Embryonic facial prominence (tissue), 1 donor: ENCODE data around the gene ADPRS.

Experiments used
- DNase-seq: peaks from one replicate; pipeline ENCODE4 v3.0.0-alpha.2; 2016; ENCODE audit errors: extremely low spot score

ADPRS gene

DNA sequence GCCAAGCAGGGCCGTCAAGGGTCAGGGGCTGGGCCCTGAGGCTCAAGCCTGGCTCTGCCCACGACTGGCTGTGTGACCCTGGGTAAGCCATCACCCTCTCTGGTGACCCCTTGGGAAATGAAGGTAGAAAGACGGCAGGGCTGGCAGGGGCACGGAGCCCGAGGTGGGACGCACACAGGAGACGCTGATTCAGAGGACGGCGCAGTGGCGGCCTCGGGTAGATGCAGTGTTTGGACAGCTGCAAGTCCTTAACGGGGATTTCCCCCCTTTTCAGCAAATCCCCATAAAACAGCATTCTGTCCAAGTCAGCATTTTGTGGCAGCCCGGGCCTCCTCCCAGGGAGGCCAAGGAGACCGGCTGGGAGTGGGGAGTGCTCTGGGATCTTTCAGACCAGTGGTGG lies 19.6 kb downstream of the ADPRS start:
- no peak for DNase-seq

DNA sequence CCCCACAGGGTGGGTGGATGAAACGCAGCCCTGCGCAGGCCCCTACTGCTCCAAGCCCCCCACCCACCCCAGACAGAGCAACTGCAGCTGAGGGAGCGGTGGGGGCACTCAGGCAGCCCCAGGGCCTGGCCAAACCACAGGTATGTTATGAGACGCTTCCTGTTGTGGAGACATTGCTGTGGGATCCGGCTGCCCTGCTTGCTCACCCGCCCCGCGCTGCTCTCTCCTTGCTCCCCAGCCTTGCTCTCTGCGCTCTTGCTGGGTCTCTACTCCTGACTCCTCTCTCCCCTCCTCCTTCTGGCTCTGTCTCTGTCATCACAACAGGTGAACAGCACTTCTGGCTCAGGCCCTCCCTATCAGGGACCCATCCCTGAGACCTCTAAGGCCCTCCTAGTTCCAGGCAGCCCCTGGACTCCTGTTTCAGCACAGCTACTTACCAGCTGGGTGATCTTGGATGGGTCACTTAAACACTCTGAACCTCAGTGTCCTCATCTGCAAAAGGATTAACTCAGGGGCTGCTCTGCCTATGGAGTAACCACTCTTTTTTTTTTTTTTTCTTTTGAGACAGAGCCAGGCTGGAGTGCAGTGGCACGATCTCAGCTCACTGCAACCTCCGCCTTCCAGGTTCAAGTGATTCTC lies 20.5 kb downstream of the ADPRS start:
- DNase-seq: peak; percentile 65

DNA sequence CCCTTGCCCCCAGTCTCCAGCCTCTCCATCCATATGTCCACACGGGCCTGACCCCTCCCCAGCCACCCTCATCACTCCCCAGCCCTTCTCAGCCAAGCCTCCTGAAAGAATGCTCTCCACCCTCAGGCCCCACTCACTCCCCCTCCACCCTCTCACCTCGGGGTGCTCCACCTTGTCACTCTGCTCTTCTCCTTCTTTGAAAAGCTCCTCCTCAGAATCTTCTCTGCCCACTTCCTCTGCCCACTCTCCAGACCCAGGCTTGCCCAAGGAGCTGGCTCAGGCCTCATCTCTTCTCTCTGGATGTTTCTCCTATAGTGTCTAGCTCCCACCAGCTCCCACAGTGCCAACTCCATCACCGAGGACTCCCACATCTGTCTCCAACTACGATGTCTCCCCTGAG lies 22.5 kb downstream of the ADPRS start:
- no peak for DNase-seq

DNA sequence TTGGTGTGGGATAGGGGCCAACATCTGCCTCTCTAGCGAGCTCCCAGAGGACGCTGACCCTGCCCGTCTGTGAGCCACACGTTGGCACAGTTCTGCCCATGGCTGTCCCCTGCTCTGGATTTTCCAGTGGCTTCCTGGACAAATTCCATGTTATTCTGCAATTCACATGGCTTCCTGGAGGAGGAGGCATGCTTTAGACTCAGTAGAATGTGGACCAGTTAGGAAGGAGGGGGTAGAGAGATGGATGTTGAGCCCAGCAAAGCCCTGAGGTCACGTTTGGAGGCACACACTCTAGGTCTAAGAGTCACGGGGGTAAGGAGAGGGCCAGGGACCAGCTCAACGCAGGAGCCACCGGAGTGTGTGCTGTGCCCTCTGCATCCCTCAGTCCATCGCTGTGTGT lies 24.1 kb downstream of the ADPRS start:
- no peak for DNase-seq

DNA sequence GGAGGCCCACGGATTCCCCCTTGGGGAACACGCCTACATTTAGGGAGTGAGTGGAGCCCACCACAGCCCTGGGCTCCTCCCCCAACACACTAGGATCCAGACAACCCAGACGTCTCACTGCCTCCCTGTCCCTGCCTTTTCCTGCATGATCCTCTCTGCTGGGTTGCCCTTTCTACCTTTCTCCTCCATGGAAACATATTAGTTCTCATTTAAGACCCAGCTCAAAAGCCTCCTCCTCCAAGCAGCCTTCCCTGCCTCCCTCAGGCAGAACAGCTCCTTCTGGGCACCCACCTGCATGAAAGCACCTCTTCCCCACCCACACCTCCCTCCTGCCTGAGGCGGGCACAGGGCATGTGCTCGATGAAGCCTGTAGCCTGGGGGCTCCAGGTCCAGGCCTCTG lies 25.7 kb downstream of the ADPRS start:
- DNase-seq: no peak

DNA sequence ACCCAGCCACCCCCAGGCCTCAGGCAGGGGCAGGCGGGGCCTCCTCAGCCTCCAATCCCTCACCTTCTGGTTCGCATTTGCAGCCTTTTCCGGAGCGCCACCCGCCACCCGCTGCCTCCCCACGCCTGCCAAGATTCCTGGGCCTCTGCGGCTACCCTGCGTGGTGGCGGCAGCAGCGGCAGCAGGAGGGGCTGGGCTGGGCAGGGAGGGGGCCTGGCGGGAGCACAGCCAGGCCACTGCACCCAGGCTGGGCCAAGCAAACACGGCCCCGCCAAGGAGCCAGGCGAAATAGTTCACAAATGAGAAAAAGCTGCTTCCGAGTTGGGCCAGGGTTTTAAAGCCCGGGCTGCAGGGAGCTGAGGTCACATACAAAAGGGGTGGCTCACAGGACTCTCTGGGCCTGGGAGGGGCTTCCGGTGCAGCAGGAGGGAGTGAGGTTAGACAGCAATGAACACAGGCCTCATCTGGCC lies 26.5 kb downstream of the ADPRS start:
- no peak for DNase-seq

DNA sequence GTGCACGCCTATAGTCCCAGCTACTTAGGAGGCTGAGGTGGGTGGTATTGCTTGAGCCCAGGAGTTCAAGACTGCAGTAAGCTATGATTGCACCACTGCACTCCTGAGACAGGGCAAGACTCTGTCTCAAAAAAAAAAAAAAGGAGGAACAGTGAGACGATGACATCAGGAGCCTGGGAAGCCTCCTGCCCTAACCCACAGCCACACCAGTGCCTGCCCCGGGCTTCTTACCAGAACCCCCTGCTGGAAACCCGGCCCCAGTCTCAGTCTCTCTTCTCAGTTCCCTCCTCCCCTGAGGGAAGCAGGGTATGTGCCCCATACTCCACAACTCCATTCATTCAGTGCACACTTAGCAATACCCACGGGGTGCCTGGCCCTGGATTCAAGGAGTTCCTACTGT lies 27.2 kb downstream of the ADPRS start:
- no peak for DNase-seq

DNA sequence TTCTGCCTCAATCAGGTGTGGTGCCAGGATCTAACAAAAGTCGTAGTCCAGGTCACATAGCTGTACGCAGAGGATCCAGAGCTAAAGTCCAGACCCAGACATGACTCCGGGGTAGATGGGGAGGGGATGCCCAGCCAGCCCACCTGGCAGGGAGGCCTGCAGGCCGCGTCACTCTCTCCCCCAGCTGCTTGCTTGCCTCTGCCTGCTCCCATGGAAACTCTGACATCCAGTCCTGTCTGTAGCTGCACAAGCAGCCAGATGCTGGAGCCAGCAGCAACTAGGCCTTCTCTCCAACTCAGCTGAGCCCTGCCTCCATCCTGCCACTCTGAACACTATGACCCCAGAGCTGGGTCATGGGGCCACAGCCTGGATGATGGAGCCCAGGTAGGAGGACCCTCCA lies 28.2 kb downstream of the ADPRS start:
- no peak for DNase-seq

DNA sequence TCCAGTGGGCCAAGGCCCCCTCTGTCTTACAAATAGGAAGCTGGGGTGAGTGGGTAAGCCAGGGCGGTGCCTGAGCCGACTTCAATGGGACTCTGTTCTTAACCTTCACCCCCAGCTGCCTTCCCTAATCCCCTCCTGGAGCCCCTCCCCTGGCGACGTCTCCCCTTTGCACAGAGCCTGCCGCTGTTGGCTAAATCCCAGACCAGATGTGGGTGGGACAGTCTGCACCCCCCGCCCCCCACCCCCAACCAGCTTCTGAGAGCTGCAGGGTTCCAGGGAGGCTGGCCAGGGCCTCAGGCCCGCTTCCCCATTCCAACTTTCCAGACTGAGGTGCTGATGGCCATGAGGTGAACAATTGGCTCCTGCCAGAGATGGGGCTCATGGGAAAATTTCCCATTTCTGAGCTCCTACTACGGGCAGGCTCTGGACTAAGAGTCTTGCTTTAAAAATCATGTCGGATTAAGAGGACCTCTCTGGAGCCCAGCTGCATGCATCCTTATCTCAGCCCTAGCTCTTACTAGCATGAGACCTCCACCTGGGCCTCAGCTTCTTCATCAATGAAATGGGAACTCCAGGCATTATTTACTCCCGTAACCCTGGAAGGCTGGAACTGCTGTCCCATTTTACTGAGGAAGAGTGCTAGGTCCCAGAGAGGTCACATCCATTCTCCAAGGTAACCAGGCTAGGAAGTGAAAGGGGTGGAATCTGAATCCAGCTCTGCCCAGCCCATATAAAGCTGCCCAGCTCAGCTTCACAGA lies 29.9 kb downstream of the ADPRS start:
- DNase-seq: no peak

DNA sequence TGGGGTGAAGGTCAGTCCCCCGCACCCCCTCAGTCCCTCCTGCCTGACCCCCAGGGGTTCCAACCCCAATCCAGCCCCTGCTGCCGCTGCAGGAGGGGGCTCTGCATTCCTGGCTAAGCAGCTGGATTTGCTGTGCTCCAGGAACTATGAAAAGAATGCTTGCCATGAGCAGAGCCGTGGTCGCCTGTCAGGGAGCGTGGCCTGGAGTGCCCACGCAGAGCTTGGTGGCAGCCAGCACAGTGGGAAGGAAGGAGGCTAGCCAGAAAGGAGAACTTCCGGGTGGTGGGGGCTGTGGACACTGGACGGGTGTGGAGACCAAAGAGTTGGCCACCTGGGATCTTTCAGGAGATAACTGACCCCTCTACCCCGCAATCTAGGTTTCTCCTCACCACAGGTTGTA lies 30.8 kb downstream of the ADPRS start:
- no peak for DNase-seq

DNA sequence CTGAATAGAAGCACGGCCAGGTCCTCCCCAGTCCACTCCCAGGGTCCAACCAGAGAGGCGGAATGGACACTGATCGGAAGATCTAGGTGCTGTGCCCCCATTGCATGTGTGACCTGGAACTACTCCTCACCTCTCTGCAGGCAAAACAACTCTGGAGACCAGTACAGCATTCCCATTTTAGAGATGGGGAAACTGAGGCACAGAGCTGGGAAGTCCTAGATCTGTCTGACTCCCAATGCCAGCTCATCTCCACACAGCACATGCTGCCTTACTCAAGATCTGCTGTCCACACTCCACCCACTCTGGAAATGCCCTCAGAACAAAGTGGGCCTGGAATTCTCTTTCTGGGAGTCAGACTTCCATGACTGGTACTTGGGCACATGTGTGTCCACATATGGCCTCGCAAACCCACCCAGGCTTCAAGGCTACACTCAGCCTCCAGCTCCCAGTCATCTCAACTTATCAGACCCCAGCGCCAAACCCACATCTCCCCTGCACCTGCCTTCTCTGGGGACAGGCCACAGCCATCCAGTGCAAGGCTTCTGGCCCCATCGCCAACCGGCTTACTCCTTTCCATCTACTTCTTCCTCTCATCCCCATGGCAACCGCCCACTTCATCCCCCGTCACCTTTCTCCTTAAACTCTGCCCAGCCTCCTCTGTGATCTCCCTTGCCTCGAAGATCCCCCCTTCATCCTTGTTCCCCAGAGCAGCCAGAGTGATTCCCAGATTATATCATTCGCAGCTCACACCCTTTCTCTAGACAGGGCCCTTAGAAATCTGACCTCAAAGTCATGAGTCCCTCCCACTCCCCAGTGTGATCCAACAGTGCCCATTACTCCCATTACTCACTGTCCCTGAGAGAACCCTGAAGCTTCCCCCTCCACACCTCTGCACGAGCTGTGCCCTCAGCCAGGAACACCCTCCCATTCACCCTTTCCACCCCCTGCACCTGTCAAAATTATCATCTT lies 33.7 kb downstream of the ADPRS start:
- no peak for DNase-seq

DNA sequence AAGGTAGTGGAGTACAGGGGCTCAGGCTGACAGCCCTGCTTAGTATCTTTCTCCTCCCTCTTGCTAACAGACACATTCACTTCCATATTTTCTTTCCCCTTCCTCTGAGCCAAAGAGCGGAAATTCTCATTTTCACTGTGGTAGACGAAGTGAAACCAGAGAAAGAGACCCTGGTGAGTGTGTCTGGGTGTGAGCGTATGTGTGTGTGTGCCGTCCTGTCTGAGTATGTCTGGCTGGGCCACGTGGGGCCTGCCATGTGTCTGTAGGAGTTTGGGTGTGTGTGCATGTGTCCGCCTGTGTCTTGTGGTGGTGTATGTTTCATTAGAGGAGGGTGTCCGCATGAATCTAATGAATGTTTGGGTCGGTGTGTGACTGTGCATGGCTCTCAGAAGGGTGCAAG lies 34.7 kb downstream of the ADPRS start:
- no peak for DNase-seq

DNA sequence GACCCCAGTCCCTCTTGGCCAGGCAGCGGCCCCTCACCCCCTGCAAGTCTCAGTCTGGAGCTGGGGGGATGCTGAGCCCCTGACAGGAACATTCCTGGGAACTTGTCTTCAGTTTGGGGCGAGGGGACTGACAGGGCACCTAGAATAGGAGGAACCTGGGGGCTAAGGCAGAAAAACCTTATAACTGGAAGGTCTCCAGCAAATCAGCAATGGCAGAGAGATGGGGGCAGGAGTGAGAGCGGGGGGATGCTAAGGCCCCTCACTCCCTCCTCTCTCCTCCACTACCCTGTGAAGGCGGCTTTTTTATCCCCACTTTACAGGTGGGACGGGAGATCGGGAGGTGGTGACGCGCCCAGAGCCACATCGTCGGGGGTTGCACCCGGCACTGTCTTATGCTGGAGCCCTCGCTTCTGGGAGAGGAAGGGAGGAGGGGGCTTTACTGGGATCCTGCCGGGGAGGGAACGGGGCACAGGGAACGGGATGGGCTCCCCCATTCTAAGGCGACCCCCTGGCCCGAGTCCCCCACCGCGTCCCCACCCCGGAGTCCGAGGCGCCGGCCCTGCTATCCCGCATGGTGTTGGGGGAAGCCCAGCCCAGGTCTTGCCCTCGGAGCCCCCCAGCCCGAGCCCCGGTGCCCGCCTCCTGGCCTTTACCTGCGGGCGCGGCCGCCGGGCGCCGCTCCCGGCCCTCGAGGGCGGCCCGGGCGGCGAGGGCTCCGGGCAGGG lies 35.9 kb downstream of the ADPRS start:
- DNase-seq: no peak

DNA sequence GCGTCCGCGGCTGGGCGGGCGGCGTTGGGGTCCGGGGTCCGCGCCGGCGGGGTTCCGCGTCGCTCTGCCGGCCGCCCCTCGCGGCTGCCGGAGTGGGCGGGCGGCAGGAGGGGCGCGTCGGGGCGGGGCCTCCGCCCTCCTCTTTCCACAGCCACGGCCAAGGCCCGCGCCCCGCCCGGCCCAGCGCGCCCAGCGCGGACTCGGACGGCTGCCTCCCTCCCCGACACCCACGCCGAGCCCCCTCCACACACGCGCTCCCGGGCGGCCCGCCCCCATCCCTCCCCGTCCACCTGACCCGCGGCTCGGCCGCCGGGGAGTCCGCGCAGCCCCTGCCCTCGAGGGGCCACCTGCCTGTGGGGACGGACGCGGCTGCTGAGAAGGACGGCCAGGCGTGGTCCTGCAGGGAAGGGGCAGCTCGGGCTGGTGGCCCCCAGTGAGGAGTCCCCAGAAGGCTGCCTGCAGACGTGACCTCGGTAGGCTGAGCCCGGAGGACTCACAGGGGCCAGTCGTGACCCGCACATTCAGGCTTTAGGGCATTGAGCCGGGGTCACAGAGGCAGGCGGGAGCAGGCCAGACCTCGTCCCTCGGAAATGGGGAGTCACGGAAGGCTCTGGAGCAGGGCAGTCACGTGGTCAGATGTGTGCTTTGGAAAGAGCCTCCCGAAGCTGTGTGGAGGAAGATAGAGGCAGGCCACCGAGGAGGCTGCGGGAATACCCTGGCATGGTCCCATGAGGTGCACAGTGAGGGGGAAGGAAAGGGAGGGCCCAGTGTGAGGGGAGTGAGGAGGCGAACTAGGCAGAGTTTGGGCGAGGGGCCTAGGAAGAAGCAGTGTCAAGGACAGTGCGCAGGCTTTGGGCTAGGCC lies 36.7 kb downstream of the ADPRS start, which contains the start of gene COL8A2:
Gene COL8A2, minus strand, starts transcription at position 94 of the 863 bp plus-strand sequence. CDS start 24,980 bp downstream, outside the sequence.
- no peak for DNase-seq

DNA sequence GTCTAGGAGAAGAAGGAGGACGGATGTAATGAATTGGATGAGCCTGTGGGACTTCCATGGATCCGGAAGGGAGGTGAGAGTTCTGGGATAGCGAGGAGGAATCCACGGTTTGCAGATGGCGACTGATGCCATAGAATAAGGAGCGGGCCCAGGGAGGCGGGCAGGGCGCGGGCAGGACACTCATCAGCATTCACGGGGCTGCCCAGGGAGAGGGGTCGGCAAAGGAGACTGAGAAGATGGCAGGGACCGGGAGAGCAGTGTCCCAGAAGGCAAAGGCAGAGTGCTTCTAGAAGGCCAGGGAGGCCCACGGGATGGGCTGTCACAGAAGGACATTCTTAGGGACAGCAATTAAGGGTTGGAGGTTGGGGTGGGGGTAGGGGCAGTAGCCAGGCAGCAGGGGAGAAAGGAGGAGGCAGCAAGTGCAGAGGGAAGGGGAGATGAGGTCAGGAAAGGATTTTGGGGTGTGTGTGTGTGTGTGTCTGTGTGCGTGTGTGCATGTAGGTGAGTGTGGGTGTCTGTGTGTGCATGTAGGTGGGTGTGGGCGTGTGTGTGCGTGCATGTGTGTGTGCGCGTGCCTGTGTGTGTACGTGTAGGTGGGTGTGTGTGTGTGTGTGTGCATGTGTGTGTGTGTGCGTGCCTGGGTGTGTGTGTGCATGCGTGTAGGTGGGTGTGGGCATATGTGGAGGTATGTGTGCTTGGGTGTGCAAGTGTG lies 37.5 kb downstream of the ADPRS start:
- DNase-seq: no peak

DNA sequence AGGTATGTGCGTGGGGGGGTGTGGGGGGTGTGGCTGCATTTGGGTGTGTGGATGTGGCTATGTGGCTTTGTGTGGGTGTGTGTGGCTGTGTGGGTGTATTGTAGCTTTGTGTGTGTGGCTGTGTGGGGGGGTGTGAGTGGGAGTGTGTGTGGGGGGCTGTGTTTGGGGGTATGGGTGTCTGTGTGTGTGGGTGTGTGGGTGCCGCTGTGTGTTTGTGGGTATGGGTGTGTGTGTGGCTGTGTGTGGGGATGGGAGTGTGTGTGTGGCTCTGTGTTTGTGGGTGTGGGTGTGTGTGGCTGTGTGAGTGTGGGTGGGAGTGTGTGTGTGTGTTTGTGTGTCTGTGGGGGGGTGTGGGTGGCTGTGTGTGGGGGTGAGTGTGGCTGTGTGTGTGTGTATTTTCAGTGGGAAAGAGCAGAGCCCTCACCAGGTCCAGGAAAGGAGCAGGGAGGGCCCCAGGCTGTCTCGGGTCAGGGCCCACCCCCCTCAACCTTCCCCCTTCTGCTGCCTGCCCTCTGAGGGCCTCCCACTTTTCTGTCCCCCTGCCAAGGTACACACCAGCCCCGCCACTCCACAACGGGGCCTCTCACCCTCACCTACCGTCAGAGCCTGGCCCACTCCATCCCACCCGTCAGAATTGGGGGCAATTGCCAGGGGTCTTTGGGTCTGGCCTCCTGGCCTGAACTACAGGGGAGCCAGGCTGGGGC lies 38.3 kb downstream of the ADPRS start:
- DNase-seq: no peak

DNA sequence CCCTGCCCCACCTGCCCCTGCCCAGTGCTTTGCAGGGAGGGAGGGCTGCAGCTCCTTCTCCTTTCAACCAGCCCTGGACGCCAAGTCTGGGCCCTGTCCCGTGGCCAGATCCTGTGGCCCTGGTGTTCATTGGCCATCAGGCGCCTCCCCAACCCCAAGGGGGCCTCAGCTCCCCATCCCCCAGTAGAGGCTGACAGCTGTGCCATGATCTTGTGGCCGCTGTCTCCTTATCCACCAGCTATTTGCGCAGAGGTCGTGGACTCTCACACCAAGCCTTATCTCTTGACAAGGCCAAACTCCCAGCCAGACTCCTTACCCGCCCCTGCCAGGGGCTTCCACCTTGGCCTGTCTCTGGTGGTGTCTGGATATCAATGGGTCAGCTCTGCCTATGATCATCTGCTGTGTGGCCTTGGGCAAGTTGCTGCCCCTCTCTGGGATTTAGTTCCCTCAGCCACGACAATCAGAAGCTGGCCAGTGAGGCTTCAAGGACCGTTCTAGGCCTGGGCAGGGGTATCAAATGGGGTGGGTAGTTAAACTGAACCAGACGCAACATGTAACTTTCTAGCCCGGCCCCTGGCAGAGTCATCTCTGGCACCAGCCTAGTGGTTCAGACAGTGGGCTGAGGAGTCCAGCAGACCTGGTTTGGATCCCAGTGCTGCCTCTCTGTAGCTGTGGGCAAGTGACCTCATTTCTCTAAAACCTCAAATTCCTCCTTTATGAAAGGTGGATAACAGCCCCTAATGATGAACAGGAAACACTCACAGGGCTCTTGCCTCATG lies 39.6 kb downstream of the ADPRS start:
- no peak for DNase-seq

DNA sequence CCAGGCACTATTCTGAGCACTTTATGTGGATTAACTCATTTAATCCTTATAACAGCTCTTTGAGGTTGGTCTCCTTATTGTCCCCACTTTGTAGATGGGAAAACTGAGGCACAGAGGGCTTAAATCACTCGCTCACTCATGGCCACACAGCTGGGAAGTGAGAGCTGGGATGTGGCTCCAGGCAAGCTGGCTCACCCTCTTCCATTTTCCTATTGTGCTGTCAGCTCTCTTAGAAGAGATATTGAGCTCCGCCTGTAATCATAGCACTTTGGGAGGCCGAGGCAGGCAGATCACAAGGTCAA lies 40.2 kb downstream of the ADPRS start:
- DNase-seq: no peak

DNA sequence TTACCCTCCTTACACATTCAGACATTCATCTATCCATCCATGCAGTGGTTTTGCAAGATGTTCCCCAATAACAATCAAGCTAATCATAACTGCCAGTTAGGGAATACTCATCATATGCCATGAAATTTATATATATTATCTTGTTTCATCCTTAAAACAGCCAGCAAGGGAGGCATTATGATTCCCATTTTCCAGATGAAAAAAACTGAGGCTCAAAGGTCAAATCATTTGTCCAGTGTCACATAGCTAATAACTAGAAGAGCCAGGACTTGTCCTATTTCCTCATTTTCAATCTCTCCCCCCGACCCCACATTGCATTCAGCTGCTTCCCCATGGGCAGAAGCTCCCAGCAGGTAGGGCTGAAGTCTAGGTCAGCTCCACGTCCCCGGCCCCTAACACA lies 43.3 kb downstream of the ADPRS start:
- DNase-seq: no peak
